CD4-positive, alpha-beta T cell treated with Interleukin-4 for 1 hour (primary cell): Measurements from ENCODE around the gene DFFA.
"Not testable (repeated sequence)": the region's sequence is repeated elsewhere in the genome, so short reads cannot be mapped to it uniquely, and the experiment has no call there.

Source experiments
- DNase-seq, 2 donors: peaks; one replicate each; pipeline ENCODE4 v3.0.0-alpha.2; 2020 to 2022

Gene DFFA

GRCh38 chr1:10425826-10426534 is 46.3 kb downstream of the DFFA start:
- not testable (repeated sequence) for DNase-seq

GRCh38 chr1:10424651-10425050 is 47.7 kb downstream of the DFFA start:
- DNase-seq = no peak

GRCh38 chr1:10424034-10424433 is 48.3 kb downstream of the DFFA start:
- DNase-seq = no peak

- DNase-seq = no peak
These were observed 50.7 kb downstream of the DFFA start for GRCh38 chr1:10421637-10422036.

- DNase-seq = no peak
These were observed 53.0 kb downstream of the DFFA start for GRCh38 chr1:10419351-10419750.

GRCh38 chr1:10418741-10419140 is 53.6 kb downstream of the DFFA start:
- not testable (repeated sequence) for DNase-seq

GRCh38 chr1:10415967-10416366 is 56.4 kb downstream of the DFFA start:
- not testable (repeated sequence) for DNase-seq

GRCh38 chr1:10415211-10415930 is 57.0 kb downstream of the DFFA start:
- DNase-seq = peak; percentile 7 to 48

GRCh38 chr1:10407201-10407600 is 65.1 kb downstream of the DFFA start:
- no peak for DNase-seq
